ENCODE data around the gene USP26.
A peak's percentile ranks its signal among the peaks of the same experiment; 100 is the strongest.

The USP26 gene

GRCh38 chrX:133033010-133033409 lies 63.9 kb downstream of the USP26 start:
- DNase-seq (ENCODE audit: extremely low spot score), result no peak
- CTCF ChIA-PET, result no interaction called here
- POLR2A ChIA-PET, result no interaction called here
- no peak for TF ChIP-seq CTCF (IDR thresholded peaks at IDR 0.05; ENCODE audit: control extremely low read depth, extremely low read depth, low read depth, missing control alignments)

GRCh38 chrX:133018229-133018628 lies 78.7 kb downstream of the USP26 start:
- CTCF ChIA-PET, result no interaction called here
- TF ChIP-seq CTCF (IDR thresholded peaks at IDR 0.05; ENCODE audit: control extremely low read depth, extremely low read depth, low read depth, missing control alignments), result no peak
- DNase-seq (ENCODE audit: extremely low spot score), result no peak
- POLR2A ChIA-PET, result no interaction called here

GRCh38 chrX:133007458-133007857 lies 89.5 kb downstream of the USP26 start:
- ChIA-PET CTCF (no interaction called here), POLR2A (no interaction called here)
- no peak for TF ChIP-seq CTCF (IDR thresholded peaks at IDR 0.05; ENCODE audit: control extremely low read depth, extremely low read depth, low read depth, missing control alignments)
- no peak for DNase-seq (ENCODE audit: extremely low spot score)

GRCh38 chrX:133005616-133006015 lies 91.3 kb downstream of the USP26 start:
- DNase-seq (ENCODE audit: extremely low spot score), result no peak
- TF ChIP-seq CTCF (IDR thresholded peaks at IDR 0.05; ENCODE audit: control extremely low read depth, extremely low read depth, low read depth, missing control alignments), result no peak
- POLR2A ChIA-PET, result no interaction called here
- CTCF ChIA-PET, result interaction anchor here (1.1 to 1.8 kb wide), 2 partner anchors 9 to 665 kb away, joined by 5 to 7 read pairs; no protein-coding TSS in a partner anchor

GRCh38 chrX:133005042-133005441 lies 91.9 kb downstream of the USP26 start:
- TF ChIP-seq CTCF (IDR thresholded peaks at IDR 0.05; ENCODE audit: control extremely low read depth, extremely low read depth, low read depth, missing control alignments), result peak; percentile 33
- ChIA-PET CTCF (interaction anchor here (1.1 to 1.8 kb wide), 2 partner anchors 9 to 665 kb away, joined by 5 to 7 read pairs; no protein-coding TSS in a partner anchor), POLR2A (no interaction called here)
- DNase-seq (ENCODE audit: extremely low spot score), result peak; percentile 15

GRCh38 chrX:132999209-132999608 lies 97.7 kb downstream of the USP26 start:
- CTCF ChIA-PET, result no interaction called here
- TF ChIP-seq CTCF (IDR thresholded peaks at IDR 0.05; ENCODE audit: control extremely low read depth, extremely low read depth, low read depth, missing control alignments), result no peak
- DNase-seq (ENCODE audit: extremely low spot score), result no peak
- POLR2A ChIA-PET, result no interaction called here

- no peak for DNase-seq (ENCODE audit: extremely low spot score)
- CTCF ChIA-PET, result interaction anchor here (1.5 kb wide), 1 partner anchor 15 kb away, joined by 3 read pairs; no protein-coding TSS in a partner anchor
- TF ChIP-seq CTCF (IDR thresholded peaks at IDR 0.05; ENCODE audit: control extremely low read depth, extremely low read depth, low read depth, missing control alignments), result no peak
- POLR2A ChIA-PET, result no interaction called here
Observed at GRCh38 chrX:132990835-132991234, 106.1 kb downstream of the USP26 start.
